DMS53 treated with DMSO at 0.1 percent for 48 hours (cell line): ENCODE results near the gene VNN1.
"Not testable (repeated sequence)": the region's sequence is repeated elsewhere in the genome, so short reads cannot be mapped to it uniquely, and the experiment has no call there.

Experiments
- DNase-seq: peaks from one replicate; lab custom pipeline; 2025; ENCODE audit not compliant: unreplicated experiment; lab: John Stamatoyannopoulos, UW

The VNN1 gene

DNA sequence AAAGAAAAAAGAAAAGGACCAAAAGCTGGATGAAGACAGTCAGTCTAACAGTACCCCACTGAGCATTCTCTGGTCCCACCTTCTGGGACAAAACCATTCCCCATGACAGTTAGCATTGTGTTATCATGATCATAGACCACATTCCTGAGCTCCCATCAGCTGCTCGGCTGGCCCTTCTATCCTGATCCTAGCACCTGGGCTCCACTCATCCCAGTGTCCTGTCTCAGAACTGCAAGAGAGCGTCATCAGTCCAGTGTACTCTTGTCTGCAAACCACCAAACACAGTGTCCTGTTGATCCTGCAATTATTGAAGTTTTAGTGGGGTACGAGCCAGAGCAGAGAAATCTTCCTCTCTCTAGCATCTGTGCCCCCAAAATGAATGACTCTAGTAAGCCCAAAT lies 38.9 kb downstream of the VNN1 start:
- no peak for DNase-seq

DNA sequence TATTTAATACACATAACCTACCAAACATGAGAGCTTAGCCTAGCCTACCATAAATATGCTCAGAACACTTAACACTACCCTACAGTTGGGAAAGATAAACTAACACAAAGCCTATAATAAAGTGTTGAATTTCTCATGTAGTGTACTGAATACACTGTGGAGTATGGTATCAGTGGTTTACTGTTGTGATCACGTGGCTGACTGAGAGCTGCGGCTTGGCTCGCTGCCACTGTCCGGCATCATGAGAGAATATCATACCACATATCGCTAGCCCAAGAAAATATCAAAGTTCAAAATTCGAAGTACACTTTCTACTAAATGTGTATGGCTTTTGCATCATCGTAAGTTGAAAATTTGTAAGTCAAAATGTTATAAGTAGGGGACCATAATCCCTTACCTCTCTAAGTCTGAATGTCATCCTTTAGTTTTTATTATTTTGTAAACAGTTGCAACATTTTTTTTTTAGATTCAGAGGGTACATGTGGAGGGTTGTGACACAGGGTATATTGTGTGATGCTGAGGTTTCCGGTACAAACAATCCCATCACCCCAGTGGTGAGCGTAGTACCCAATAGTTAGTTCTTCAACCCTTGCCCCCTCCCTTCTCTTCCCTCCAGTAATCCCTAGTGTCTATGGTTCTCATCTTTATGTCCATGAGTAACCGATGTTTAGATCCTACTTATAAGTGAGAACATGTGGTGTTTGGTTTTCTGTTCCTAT lies 40.3 kb downstream of the VNN1 start:
- DNase-seq: no peak

DNA sequence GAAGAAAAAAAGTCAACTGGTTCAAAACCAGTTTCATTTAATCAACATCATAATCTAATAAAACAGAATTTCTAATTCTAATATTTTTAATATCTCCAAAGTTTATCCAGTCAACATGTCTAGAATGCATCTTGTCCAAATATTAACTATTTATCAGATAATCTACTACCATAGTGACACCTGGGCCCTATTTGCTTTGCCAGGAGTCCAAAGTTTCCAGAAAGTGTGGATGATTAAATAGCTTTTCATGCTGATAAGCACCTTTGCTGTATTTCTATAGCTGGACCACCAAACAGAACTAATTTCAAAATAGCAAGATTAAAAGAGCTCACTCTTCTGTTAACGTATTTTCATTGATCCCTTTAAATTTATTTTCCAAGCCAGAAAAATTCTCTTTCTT lies 42.6 kb downstream of the VNN1 start:
- DNase-seq: no peak

DNA sequence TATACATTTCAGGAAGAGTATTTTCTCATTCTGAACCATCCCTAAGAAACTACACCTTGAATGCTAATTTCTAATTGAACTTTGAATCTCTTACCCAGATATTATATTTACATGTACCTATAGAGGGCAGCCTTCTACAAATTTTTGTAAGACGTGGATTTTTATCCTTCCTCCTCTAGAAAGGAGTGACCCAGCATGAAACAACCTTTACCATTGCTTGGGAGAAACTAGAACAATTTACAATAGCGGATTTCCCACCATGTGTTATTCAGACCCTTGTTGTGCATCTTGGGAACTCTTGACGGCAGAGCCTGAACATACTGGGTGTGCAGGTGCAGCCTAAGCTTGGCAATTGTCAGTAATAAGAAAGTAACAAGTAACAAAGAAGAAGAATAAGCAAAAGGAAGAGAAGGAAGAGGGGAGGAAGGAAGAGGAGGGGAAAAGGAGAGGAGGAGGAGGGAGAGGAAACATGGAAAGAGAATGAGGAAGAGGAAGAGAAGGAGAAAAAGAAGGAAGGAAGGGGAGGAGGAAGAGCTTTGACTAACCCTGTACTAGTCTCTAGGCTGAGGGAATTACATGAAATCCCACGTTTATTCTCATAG lies 44.1 kb downstream of the VNN1 start:
- peak; percentile 55 for DNase-seq

DNA sequence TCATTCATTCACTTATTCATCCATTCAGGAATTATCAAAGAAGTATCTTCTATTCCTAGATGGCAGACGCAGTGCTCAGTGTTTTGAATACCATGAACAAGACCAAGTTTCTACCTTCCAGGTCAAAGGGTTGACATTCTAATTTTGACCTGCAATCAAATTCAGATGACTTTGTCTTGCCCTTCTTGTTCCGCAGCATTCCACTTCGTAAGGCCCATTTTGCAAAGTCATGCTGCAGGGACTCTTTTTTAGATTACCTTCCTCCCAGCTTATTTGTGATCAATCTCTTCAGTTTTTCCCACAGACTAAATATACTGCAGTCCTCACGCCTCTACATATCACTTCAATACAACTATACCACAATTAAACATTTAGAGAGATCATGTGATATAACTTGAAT lies 47.7 kb downstream of the VNN1 start:
- DNase-seq: no peak

DNA sequence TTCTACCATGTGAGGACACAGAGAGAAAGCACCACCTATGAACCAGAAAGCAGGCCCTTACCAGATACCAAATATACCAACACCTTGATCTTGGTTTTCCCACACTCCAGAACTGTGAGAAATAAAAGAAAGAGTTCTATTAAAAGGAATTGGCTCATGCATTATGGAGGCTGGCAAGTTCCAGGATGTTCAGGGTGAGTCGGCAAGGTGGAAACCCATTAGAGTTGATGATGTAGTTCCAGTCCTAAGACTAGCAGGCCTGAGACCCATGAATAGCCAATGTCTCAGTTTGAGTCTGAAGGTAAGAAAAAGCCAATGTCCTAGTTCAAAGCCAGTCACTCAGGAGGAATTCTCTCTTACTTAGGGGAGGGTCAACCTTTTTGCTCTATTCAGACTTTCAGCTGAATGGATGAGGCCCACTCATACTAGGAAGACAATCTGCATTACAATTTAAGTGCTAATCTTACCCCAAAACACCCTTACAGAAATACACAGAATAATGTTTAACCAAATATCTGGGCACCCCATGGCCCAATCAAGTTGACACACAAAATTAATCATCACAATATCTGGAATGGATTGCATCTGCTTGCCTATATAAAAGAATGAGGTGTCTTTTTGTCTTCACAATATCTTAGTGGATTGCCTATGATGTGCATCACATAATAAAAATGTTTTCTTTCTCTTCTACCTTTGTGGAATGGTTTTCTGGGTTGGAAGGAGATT lies 49.4 kb downstream of the VNN1 start:
- no peak for DNase-seq

DNA sequence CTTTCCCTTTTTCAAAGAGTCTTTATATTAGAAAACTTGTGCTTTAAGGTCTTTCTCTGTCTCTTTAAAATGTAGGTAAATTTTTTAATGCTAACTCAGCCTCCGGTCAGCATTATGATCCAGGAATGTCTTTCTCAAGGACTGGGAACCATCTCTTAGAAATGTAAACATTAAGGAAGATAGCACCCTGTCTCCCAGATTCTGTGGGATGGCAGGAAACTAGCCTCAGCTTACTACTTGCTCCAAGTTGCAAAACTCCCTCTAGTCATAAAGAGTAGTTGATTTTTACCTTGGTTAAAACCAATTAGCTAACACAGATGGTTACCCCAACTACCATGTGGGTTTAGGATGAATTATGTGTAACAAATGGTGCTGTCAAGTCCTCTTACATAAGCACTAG lies 50.2 kb downstream of the VNN1 start:
- no peak for DNase-seq

DNA sequence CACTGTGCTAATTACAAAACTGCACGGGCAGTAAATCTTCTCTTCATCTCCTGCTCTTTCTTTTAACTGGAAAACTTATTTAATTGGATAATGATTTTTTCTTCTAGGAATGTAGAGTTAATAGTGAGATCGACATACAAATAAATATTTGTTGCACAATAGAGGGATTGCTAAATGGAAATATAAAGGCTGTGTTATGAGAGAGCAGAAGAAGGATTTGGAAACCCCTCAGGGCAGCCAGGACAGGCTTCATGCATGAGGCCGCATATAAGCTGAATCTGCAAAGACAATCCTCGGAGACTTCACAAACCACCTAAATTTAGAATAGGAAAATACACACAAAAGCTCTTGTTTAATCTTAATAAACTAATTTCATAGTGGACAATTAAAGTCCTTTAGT lies 51.9 kb downstream of the VNN1 start:
- DNase-seq: no peak

DNA sequence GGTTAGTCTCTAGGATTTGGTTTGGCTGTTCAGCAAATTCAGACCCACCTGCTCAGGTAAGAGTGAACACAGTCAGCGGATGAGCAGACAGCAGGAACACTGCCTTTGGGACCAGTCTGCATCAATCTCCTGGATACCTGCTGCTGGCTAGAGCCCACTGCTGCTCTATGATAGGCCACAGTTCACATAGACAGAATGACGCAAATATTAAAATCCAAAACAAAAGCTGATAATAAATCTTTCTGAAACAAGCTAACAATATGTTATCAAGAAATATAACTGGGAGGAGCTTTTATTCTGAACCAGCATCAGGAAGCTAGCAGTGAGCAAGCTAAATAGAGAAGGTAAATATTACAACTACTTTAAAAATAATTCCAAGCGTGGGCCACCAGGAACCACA lies 54.8 kb downstream of the VNN1 start, which contains the start of gene TAAR1:
Gene TAAR1 (minus strand): TSS at position 101 of the 400 bp plus-strand sequence. CDS start 13,179 bp downstream, outside the sequence.
- no peak for DNase-seq

DNA sequence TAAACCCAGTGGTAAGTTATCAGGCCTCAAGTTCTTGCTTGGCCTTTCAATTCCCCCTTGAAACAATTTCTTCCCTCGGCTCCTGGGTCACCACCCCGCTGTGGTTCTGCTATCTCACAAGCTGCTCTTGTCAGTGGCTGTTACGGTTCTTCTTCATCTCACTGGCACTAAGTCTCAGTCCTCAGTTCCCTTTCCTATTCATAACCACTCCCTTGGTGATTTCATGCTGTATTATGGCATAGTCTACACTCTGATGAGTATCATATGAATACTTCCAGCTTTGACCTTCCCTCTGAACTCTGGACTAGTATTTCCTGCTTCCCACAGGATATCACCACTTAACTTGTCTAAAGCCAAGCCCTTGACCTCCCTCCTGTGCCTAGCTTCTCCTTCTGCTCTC lies 62.8 kb downstream of the VNN1 start:
- no peak for DNase-seq

DNA sequence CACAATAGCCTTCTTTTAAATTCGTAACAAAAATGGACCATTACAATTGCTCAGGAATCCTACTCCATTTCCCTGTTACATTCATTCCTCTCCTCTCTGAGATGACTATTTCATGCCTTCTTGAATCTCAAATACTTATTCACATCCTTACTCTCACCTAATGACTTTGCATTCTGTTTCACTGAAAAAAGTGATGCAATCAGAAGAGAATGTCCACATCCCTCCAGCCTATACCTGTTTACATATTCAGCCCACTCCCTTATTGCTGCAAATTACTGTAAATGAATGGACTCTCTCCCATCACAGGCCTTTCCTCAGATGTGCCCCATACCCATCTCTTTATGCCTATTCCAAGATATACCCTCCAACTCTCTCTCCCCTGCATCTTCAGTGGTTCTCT lies 63.4 kb downstream of the VNN1 start:
- DNase-seq: no peak

DNA sequence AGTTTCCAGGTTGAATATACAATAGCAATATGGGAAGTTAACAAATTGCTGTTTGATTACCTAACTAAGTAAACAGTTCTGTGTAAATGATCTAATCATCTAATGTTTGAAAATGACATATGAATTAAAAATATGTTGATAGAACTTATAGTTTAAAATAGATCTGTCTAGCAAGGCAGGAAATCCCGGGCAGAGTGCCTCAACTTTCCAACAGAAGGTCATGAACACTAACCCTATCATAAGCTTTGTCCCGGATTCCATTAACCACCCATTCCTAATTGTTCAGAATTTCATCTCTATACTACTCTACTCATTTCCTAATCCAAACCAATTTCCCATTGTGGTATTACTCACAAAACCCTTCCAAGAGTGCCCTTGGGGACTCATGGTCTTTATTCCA lies 65.0 kb downstream of the VNN1 start:
- DNase-seq: no peak

DNA sequence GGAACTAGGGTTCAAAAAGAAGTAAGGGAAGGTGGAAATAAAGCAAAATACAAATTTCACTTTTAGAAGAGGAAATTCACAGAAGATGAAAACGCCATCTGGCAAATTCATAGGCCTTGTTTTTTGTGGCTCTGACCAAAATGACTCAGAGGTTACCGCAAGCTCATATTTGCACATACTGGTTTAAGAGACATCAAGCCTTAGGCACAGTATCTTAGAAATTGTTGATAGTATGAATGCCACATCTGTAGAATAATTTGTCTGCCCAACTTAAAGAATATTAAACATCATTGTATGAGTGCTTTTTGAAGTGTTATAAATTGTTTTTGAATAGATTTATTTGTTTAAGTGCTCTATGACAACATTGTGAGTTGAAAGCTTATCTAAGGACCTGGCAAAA lies 65.5 kb downstream of the VNN1 start:
- no peak for DNase-seq

DNA sequence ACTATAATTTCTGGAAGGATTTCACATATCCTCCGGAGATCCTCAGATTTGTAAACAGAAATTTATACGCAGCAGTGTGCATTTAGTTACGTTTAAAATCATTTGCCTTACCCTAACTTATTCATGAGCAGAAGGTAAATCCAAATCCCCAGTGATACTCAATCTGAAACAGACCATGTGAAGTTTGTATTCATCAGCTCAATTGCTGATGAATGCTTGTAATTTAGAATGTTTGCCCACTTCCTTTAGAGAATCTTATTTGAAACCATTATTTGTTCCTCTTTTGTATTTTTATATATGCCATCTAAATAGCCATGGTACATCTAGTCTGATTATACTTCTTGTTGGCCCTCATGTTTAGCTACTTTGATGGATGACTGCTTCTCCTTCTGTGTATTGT lies 70.3 kb downstream of the VNN1 start:
- DNase-seq: no peak

DNA sequence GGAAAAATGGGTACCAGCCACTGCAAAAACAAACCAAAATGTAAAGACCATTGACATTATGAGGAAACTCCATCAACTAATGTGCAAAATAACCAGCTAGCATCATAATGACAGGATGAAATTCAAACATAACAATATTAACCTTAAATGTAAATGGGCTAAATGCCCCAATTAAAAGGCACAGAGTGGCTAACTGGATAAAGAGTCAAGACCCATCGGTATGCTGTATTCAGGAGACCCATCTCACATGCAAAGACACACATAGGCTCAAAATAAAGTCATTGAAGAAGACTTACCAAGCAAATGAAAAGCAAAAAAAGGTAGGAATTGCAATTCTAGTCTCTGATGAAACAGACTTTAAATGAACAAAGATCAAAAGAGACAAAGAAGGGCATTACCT lies 76.7 kb downstream of the VNN1 start:
- DNase-seq: not testable (repeated sequence)

DNA sequence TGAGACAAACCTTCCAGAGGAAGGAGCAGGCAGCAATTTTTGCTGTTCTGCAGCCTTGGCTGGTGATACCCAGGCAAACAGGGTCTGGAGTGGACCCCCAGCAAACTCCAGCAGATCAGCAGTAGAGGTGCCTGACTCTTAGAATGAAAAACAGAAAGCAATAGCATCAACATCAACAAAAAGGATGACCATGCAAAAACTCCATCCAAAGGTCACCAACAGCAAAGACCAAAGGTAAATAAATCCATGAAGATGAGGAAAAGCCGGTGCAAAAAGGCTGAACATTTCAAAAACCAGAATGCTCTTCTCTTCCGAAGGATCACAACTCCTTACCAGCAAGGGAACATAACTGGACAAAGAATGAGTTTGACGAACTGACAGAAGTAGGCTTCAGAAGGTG lies 77.9 kb downstream of the VNN1 start:
- not testable (repeated sequence) for DNase-seq

DNA sequence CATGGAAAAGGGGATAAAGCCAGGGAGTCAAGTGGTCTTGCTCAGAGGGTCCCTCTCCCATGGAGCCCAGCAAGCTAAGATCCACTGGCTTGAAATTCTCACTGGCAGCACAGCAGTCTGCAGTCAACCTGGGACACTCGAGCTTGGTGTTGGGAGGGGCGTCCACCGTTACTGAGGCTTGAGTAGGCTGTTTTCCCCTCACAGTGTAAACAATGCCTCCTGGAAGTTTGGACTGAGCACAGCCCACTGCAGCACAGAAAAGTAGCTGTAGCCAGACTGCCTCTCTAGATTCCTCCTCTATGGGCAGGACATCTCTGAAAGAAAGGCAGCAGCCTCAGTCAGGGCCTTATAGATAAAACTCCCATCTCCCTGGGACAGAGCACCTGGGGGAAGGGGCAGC lies 78.6 kb downstream of the VNN1 start:
- DNase-seq: not testable (repeated sequence)

DNA sequence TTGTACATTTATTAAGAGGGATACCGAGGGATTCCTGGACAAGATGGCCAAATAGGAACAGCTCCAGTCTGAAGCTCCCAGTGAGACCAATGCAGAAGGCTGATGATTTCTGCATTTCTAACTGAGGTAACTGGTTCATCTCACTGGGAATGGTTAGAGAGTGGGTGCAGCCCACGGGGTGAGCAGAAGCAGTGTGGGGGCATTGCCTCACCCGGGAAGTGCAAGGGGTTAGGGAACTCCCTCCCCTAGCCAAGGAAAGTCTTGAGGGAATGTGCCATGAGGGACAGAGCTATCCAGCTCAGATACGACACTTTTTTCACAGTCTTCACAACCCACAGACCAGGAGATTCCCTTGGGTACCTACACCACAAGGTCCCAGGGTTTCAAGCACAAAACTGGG lies 79.1 kb downstream of the VNN1 start:
- DNase-seq: no peak

DNA sequence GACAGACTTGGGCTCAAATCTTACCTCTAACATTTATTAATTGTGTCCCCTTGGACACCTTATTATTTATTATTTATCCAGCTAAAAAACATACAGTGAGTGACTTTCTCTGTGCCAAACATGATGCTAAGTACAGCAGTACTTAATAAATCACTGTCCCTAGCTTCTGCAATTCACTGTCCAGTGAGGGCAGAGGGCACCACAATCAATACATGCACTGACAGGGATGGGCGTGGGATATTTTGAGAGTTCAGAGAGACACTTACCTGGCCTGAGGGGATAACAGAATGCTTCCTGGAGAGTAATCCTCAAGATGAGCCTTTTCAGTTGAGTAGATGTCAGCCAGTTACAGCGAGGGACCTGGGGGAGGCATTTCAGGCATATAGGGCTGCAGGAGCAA lies 80.5 kb downstream of the VNN1 start:
- DNase-seq: no peak
